Measurements from ENCODE around the gene FOLR1.

FOLR1 gene

GRCh38 chr11:72236083-72236697 is 44.2 kb downstream of the FOLR1 start:
- TF ChIP-seq CTCF (IDR thresholded peaks at IDR 0.05; ENCODE audit: extremely low read depth, missing control alignments): no peak
- no peak for DNase-seq (ENCODE audit: low spot score)

GRCh38 chr11:72236774-72237111 is 44.8 kb downstream of the FOLR1 start:
- TF ChIP-seq CTCF (IDR thresholded peaks at IDR 0.05; ENCODE audit: extremely low read depth, missing control alignments): no peak
- no peak for DNase-seq (ENCODE audit: low spot score)

- TF ChIP-seq CTCF (IDR thresholded peaks at IDR 0.05; ENCODE audit: extremely low read depth, missing control alignments): no peak
- no peak for DNase-seq (ENCODE audit: low spot score)
These were observed 45.4 kb downstream of the FOLR1 start for GRCh38 chr11:72237112-72237931.

GRCh38 chr11:72238040-72238450 is 46.1 kb downstream of the FOLR1 start:
- peak; percentile 91 for DNase-seq (ENCODE audit: low spot score)
- peak; percentile 72 for TF ChIP-seq CTCF (IDR thresholded peaks at IDR 0.05; ENCODE audit: extremely low read depth, missing control alignments)

GRCh38 chr11:72238492-72239312 is 46.8 kb downstream of the FOLR1 start:
- TF ChIP-seq CTCF (IDR thresholded peaks at IDR 0.05; ENCODE audit: extremely low read depth, missing control alignments): no peak
- peak; percentile 29 for DNase-seq (ENCODE audit: low spot score)

- TF ChIP-seq CTCF (IDR thresholded peaks at IDR 0.05; ENCODE audit: extremely low read depth, missing control alignments): no peak
- DNase-seq (ENCODE audit: low spot score): peak; percentile 86
These were observed 47.4 kb downstream of the FOLR1 start for GRCh38 chr11:72239313-72239848.
